Neural cell (in vitro differentiated cells): ENCODE results near the gene RAC3. TPM values are rescaled to one million over a fixed set of nuclear protein-coding genes. Genes with fewer than 3 reads are reported as not detected.

Source experiments
- H2AFZ ChIP-seq: fragments of 200-600, 300-800 bp; sonication (generic), shearing (Covaris generic); 2 replicates; pipeline ENCODE4 v1.6.0; 2014; ENCODE audit warnings: low read depth, mild to moderate bottlenecking, antibody characterized with exemption, low read length, moderate library complexity
- H3F3A ChIP-seq: fragments of 200-600 bp; shearing (Covaris generic); 2 replicates; pipeline ENCODE4 v1.6.1; 2016; ENCODE audit warnings: mild to moderate bottlenecking, moderate library complexity, mixed read lengths, antibody characterized with exemption, low read length; ENCODE audit not compliant: insufficient read depth, poor library complexity, severe bottlenecking
- H3K27ac ChIP-seq: fragments of 200-600, 300-800 bp; sonication (generic), shearing (Covaris generic); 2 replicates; pipeline ENCODE4 v1.5.1; 2014; ENCODE audit warnings: mild to moderate bottlenecking, low read length, moderate library complexity
- H3K27me3 ChIP-seq: fragments of 300-800, 200-600 bp; sonication (generic), shearing (Covaris generic); 2 replicates; pipeline ENCODE4 v1.6.0; 2014; ENCODE audit warnings: mild to moderate bottlenecking, low read depth, low read length, moderate library complexity; ENCODE audit not compliant: insufficient read depth
- H3K36me3 ChIP-seq: fragments of 300-800, 200-600 bp; sonication (generic), shearing (Covaris generic); 2 replicates; pipeline ENCODE4 v1.5.1; 2014; ENCODE audit warnings: mild to moderate bottlenecking, antibody characterized with exemption, low read length, moderate library complexity; ENCODE audit not compliant: insufficient read depth
- H3K4me2 ChIP-seq: fragments of 300-800, 200-600 bp; sonication (generic), shearing (Covaris generic); 2 replicates; pipeline ENCODE4 v1.6.0; 2014; ENCODE audit warnings: mild to moderate bottlenecking, low read length
- H3K4me3 ChIP-seq: fragments of 300-800, 200-600 bp; sonication (generic), shearing (Covaris generic); 2 replicates; pipeline ENCODE4 v1.5.1; 2014; ENCODE audit warnings: mild to moderate bottlenecking, low read length, moderate library complexity
- H3K79me2 ChIP-seq: fragments of 200-600 bp; shearing (Covaris generic); replicated peaks from 2 replicates; pipeline ENCODE4 v1.6.0; 2014; ENCODE audit warnings: mild to moderate bottlenecking, low read length, moderate library complexity; ENCODE audit not compliant: insufficient read depth
- H3K9ac ChIP-seq: fragments of 300-800, 200-600 bp; sonication (generic), shearing (Covaris generic); 2 replicates; pipeline ENCODE4 v1.6.1; 2016; ENCODE audit warnings: mild to moderate bottlenecking, low read length, mixed read lengths
- H3K9me2 ChIP-seq: fragments of 200-600 bp; shearing (Covaris generic); 2 replicates; pipeline ENCODE4 v1.6.1; 2016; ENCODE audit warnings: mild to moderate bottlenecking, low read length, mixed read lengths; ENCODE audit not compliant: insufficient read depth
- H3K9me3 ChIP-seq: fragments of 200-600, 300-800 bp; sonication (generic), shearing (Covaris generic); 2 replicates; pipeline ENCODE4 v1.6.1; 2016; ENCODE audit warnings: mild to moderate bottlenecking, mixed run types, low read length, moderate library complexity, mixed read lengths
- H4K20me1 ChIP-seq: fragments of 200-600 bp; shearing (Covaris generic); 2 replicates; pipeline ENCODE4 v1.6.1; 2016; ENCODE audit warnings: mild to moderate bottlenecking, mixed run types; ENCODE audit not compliant: insufficient read depth
- EP300 ChIP-seq: fragments of 450-650 bp; conservative IDR thresholded peaks from 2 replicates; pipeline ENCODE4 v1.6.1; 2014; ENCODE audit warnings: antibody characterized with exemption, mild to moderate bottlenecking, moderate library complexity; ENCODE audit not compliant: poor library complexity, severe bottlenecking
- EZH2 ChIP-seq: fragments of 200-600, 300-800 bp; shearing (Covaris generic), sonication (generic); IDR thresholded peaks from 2 replicates; pipeline ENCODE4 v1.6.1; 2014; ENCODE audit warnings: antibody characterized with exemption, low read length, borderline replicate concordance, mild to moderate bottlenecking; ENCODE audit not compliant: insufficient read depth, poor library complexity, severe bottlenecking
- MXI1 ChIP-seq: fragments of 450-650 bp; conservative IDR thresholded peaks from 2 replicates; pipeline ENCODE4 v1.6.1; 2014; ENCODE audit warnings: antibody characterized with exemption, mild to moderate bottlenecking; ENCODE audit not compliant: poor library complexity, severe bottlenecking
- POLR2AphosphoS5 ChIP-seq: IDR thresholded peaks from 2 replicates; pipeline ENCODE4 v1.6.1; 2012
- RAD21 ChIP-seq: fragments of 450-650 bp; conservative IDR thresholded peaks from 2 replicates; pipeline ENCODE4 v1.6.1; 2014; ENCODE audit warnings: antibody characterized with exemption, mild to moderate bottlenecking, moderate library complexity
- SMC3 ChIP-seq: fragments of 450-650 bp; conservative IDR thresholded peaks from 2 replicates; pipeline ENCODE4 v1.6.1; 2014; ENCODE audit warnings: antibody characterized with exemption, mild to moderate bottlenecking, moderate library complexity; ENCODE audit not compliant: poor library complexity
- TAF1 ChIP-seq: IDR thresholded peaks from 2 replicates; pipeline ENCODE4 v1.6.1; 2012; ENCODE audit warnings: low read depth
- polyA plus RNA-seq: library from polyadenylated mRNA; depleted of rRNA; stranded (reverse); fragments of >200 nt; gene quantifications from 2 replicates; pipeline ENCODE4 v1.2.3, GENCODE V29; 2014
- TF ChIP-seq, protein P1 (sequence below): IDR thresholded peaks from 2 replicates; pipeline ENCODE4 v1.6.1; 2012; ENCODE audit warnings: borderline replicate concordance
- TF ChIP-seq, protein P2 (sequence below): fragments of 450-650 bp; IDR thresholded peaks from 2 replicates; pipeline ENCODE4 v1.5.1; 2014; ENCODE audit warnings: antibody characterized with exemption, mild to moderate bottlenecking, moderate library complexity; ENCODE audit not compliant: poor library complexity, severe bottlenecking

RAC3 gene
- polyA plus RNA-seq, 1 donor from 2014 or later, result 211 TPM

- H3K9me2 ChIP-seq, result no peaks in the 10 kb centered on the region
- no peaks in the 10 kb centered on the region for H3K36me3 ChIP-seq
- H3F3A ChIP-seq, result no peaks in the 10 kb centered on the region
- no peaks in the 10 kb centered on the region for H3K27me3 ChIP-seq
- no peaks in the 10 kb centered on the region for H4K20me1 ChIP-seq
- H3K9ac ChIP-seq, result no peak overlapping the region
- H3K79me2 ChIP-seq, result no peaks in the 10 kb centered on the region
- no peak for TF ChIP-seq SMC3
- TF ChIP-seq TAF1, result no peak
- no peak for TF ChIP-seq EP300
- TF ChIP-seq MXI1, result no peak
- no peak for TF ChIP-seq EZH2
- no peak for TF ChIP-seq POLR2AphosphoS5
- TF ChIP-seq, protein P1, sequence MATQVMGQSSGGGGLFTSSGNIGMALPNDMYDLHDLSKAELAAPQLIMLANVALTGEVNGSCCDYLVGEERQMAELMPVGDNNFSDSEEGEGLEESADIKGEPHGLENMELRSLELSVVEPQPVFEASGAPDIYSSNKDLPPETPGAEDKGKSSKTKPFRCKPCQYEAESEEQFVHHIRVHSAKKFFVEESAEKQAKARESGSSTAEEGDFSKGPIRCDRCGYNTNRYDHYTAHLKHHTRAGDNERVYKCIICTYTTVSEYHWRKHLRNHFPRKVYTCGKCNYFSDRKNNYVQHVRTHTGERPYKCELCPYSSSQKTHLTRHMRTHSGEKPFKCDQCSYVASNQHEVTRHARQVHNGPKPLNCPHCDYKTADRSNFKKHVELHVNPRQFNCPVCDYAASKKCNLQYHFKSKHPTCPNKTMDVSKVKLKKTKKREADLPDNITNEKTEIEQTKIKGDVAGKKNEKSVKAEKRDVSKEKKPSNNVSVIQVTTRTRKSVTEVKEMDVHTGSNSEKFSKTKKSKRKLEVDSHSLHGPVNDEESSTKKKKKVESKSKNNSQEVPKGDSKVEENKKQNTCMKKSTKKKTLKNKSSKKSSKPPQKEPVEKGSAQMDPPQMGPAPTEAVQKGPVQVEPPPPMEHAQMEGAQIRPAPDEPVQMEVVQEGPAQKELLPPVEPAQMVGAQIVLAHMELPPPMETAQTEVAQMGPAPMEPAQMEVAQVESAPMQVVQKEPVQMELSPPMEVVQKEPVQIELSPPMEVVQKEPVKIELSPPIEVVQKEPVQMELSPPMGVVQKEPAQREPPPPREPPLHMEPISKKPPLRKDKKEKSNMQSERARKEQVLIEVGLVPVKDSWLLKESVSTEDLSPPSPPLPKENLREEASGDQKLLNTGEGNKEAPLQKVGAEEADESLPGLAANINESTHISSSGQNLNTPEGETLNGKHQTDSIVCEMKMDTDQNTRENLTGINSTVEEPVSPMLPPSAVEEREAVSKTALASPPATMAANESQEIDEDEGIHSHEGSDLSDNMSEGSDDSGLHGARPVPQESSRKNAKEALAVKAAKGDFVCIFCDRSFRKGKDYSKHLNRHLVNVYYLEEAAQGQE, result no peak
- no peak for TF ChIP-seq RAD21
- TF ChIP-seq, protein P2, sequence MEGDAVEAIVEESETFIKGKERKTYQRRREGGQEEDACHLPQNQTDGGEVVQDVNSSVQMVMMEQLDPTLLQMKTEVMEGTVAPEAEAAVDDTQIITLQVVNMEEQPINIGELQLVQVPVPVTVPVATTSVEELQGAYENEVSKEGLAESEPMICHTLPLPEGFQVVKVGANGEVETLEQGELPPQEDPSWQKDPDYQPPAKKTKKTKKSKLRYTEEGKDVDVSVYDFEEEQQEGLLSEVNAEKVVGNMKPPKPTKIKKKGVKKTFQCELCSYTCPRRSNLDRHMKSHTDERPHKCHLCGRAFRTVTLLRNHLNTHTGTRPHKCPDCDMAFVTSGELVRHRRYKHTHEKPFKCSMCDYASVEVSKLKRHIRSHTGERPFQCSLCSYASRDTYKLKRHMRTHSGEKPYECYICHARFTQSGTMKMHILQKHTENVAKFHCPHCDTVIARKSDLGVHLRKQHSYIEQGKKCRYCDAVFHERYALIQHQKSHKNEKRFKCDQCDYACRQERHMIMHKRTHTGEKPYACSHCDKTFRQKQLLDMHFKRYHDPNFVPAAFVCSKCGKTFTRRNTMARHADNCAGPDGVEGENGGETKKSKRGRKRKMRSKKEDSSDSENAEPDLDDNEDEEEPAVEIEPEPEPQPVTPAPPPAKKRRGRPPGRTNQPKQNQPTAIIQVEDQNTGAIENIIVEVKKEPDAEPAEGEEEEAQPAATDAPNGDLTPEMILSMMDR, result no peak
- no peak overlapping the region for H3K4me3 ChIP-seq
- H3K4me2 ChIP-seq, result no peak overlapping the region
- H3K27ac ChIP-seq, result no peak overlapping the region
- no peaks in the 10 kb centered on the region for H3K9me3 ChIP-seq
- no peak overlapping the region for H2AFZ ChIP-seq
Observed at GRCh38 chr17:81983639-81984373, 47.7 kb upstream of the RAC3 start.

DNA sequence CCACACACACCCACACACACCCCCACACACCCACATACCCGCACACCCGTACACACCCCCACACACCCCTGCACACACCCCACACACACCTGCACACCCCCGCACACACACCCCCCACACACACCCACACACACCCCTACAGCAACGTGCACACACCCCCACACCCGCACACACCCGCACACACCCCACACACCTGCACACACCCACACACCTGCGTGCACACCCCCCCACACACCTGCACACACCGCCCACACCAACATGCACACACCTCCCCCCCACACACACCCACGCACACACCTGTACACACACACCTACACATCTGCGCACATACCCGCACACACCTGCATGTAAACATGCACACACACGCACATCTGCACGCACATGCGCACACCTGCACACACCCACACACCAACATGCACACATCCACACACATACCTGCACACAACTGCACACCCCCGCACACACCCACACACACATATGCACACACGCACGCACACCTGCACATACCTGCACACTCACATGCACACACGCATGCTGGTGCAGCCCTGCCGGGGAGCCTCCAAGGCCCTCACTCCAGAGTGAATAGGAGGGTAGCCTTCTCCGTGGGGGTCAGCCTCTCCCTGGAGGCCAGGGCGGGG is 46.6 kb upstream of the RAC3 start:
- Histone ChIP-seq H3K9me2 (no peaks in the 10 kb centered on the region), H3K36me3 (no peaks in the 10 kb centered on the region), H3K9me3 (no peaks in the 10 kb centered on the region), H3K27me3 (no peaks in the 10 kb centered on the region), H2AFZ (no peak overlapping the region), H3K79me2 (no peaks in the 10 kb centered on the region), H3F3A (no peaks in the 10 kb centered on the region), H3K9ac (no peak overlapping the region), H4K20me1 (no peaks in the 10 kb centered on the region), H3K27ac (no peak overlapping the region), H3K4me2 (no peak overlapping the region), H3K4me3 (no peak overlapping the region)
- TF ChIP-seq, protein P1, result no peak
- TF ChIP-seq RAD21, result no peak
- no peak for TF ChIP-seq EP300
- TF ChIP-seq EZH2, result no peak
- TF ChIP-seq, protein P2, result no peak
- TF ChIP-seq SMC3, result no peak
- no peak for TF ChIP-seq POLR2AphosphoS5
- no peak for TF ChIP-seq MXI1
- TF ChIP-seq TAF1, result no peak
